BJ (cell line): Measurements from ENCODE around the gene ZEB2. TPM values are rescaled to one million over a fixed set of nuclear protein-coding genes. Genes with fewer than 3 reads are reported as not detected.
"Not testable (repeated sequence)": the region's sequence is repeated elsewhere in the genome, so short reads cannot be mapped to it uniquely, and the experiment has no call there.

Experiments used
- CTCF ChIA-PET: fragments of 350-600 bp; formaldehyde crosslinking; extraction: SDS; loops from one replicate; lab custom pipeline; 2021; ENCODE audit warnings: antibody characterized with exemption, inconsistent platforms; lab: Yijun Ruan, JAX
- POLR2A ChIA-PET: fragments of 300-600 bp; sonication (Branson Sonifier 250); formaldehyde crosslinking; extraction: SDS; loops from one replicate; lab custom pipeline; 2021; ENCODE audit warnings: antibody characterized with exemption; lab: Charles Lee
- DNase-seq: peaks from one replicate; pipeline ENCODE4 v3.0.0-alpha.2; 2011; ENCODE audit warnings: low read depth
- H3K27me3 ChIP-seq: 2 replicates; pipeline ENCODE4 v1.6.0; 2011; ENCODE audit warnings: low read length; ENCODE audit not compliant: control insufficient read depth, insufficient read depth
- H3K36me3 ChIP-seq: 2 replicates; pipeline ENCODE4 v1.5.1; 2011; ENCODE audit warnings: low read length; ENCODE audit not compliant: control insufficient read depth, insufficient read depth
- H3K4me3 ChIP-seq: 2 replicates; pipeline ENCODE4 v1.5.1; 2011; ENCODE audit warnings: low read depth, mild to moderate bottlenecking, control low read depth, low read length
- polyA plus RNA-seq: library from polyadenylated mRNA; depleted of rRNA; stranded (reverse); fragments of >200 nt; gene quantifications from 2 replicates; pipeline ENCODE4 v1.2.3, GENCODE V29; 2011
- TF ChIP-seq, protein P1 (sequence below): IDR thresholded peaks from 2 replicates; pipeline ENCODE4 v1.5.1; 2011; ENCODE audit warnings: low read depth, mild to moderate bottlenecking, control low read depth, inconsistent platforms, low read length, moderate library complexity; ENCODE audit not compliant: insufficient read depth

ZEB2 gene
- polyA plus RNA-seq, 1 experiment = 60.2 TPM

DNA sequence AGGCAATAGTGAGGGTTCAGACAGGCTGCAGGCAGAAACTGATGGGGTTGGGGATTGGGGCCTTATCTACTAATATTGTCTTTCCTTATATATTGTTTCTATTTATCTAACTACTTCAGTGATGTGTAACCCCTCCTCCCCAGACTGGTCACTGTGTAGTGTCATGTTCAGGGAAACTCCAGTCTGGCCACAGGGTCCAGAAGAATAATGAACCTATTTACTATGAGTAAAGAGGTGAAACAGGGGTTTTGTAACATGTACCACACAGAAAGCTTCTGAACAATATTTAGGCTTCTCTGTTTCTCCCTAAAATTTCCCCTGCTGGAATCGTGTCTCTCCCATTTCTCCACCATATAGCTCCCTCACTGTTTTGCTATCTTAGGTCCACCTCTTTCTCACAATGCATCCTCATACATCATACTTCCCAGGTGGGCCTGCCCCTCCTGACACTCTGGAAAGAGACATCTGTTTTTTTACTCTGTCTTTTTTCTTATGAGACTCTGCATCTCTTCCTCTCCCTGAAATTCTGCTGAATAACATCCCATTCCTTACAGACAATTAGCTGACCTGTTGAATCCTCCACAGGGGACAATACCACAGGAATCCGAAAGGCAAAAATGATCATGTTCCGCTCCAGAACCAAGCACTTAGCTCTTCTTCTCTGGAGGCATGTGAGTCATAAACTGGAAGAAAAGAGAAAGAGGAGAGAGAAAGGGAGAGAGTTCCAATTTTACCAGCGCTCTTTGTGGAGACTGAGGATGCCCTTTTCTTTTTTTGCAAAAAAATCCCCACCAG is 154.8 kb downstream of the ZEB2 start:
- peak; percentile 50 for DNase-seq
- ChIA-PET CTCF (no interaction called here), POLR2A (no interaction called here)
- H3K36me3 ChIP-seq = no peaks in the 10 kb centered on the region
- no peak overlapping the region for H3K4me3 ChIP-seq
- TF ChIP-seq, protein P1, sequence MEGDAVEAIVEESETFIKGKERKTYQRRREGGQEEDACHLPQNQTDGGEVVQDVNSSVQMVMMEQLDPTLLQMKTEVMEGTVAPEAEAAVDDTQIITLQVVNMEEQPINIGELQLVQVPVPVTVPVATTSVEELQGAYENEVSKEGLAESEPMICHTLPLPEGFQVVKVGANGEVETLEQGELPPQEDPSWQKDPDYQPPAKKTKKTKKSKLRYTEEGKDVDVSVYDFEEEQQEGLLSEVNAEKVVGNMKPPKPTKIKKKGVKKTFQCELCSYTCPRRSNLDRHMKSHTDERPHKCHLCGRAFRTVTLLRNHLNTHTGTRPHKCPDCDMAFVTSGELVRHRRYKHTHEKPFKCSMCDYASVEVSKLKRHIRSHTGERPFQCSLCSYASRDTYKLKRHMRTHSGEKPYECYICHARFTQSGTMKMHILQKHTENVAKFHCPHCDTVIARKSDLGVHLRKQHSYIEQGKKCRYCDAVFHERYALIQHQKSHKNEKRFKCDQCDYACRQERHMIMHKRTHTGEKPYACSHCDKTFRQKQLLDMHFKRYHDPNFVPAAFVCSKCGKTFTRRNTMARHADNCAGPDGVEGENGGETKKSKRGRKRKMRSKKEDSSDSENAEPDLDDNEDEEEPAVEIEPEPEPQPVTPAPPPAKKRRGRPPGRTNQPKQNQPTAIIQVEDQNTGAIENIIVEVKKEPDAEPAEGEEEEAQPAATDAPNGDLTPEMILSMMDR = no peak
- no peaks in the 10 kb centered on the region for H3K27me3 ChIP-seq

GRCh38 chr2:144364247-144364646 is 155.7 kb downstream of the ZEB2 start:
- DNase-seq, H3K27me3 ChIP-seq, CTCF ChIA-PET, POLR2A ChIA-PET, H3K4me3 ChIP-seq, H3K36me3 ChIP-seq: not testable (repeated sequence)

DNA sequence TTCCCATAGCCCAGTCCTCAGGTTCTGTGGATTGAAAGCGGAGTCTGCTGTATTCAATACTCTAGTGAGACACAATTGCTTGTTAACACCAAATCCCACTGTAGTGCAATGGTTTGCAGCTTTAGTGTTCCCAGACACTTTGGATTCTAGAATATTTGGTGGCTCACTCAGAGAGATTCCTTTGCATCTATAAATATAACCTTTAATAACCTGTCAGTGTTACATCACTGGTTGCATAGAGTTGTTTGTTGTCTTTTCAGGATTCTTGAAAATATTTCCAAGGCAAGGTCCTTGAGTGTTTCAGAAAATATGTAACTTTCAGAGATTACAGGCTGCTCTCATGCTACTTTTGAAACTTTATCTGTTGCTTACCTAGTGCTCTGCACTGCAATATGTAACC is 157.5 kb downstream of the ZEB2 start:
- TF ChIP-seq, protein P1 = no peak
- no peaks in the 10 kb centered on the region for H3K36me3 ChIP-seq
- H3K4me3 ChIP-seq = no peak overlapping the region
- no peak for DNase-seq
- H3K27me3 ChIP-seq = no peaks in the 10 kb centered on the region
- POLR2A ChIA-PET = interaction anchor here (0.5 kb wide), 1 partner anchor 13 kb away, joined by 15 read pairs; no protein-coding TSS in a partner anchor
- CTCF ChIA-PET = interaction anchor here (0.6 kb wide), 1 partner anchor 1170 kb away, joined by 3 read pairs; no protein-coding TSS in a partner anchor

GRCh38 chr2:144361742-144362141 is 158.2 kb downstream of the ZEB2 start:
- ChIA-PET POLR2A (interaction anchor here (0.5 kb wide), 1 partner anchor 12 kb away, joined by 15 read pairs; no protein-coding TSS in a partner anchor), CTCF (interaction anchor here (1.1 kb wide), 1 partner anchor 9 kb away, joined by 4 read pairs; no protein-coding TSS in a partner anchor)
- no peaks in the 10 kb centered on the region for H3K27me3 ChIP-seq
- no peak overlapping the region for H3K4me3 ChIP-seq
- no peak for DNase-seq
- no peaks in the 10 kb centered on the region for H3K36me3 ChIP-seq
- TF ChIP-seq, protein P1 = no peak

DNA sequence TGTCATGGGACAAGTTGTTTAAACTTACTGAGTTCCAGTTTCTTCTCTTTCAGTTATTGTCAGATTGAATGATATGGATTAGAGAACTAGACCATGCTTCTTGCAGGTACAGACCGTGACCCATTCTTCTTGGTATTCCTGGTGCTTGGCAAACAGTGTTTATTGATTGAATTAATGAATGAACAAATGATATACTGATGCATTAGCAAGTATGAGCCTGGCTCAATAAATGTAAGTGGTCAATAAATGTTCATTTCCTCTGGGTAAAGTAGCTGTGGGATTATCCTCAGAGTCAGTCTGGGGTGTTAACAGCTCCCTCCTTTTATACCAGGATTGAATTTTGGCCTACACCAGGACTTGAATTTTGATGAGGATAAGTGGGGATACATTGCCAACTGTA is 160.2 kb downstream of the ZEB2 start:
- TF ChIP-seq, protein P1 = no peak
- POLR2A ChIA-PET = no interaction called here
- H3K27me3 ChIP-seq = no peaks in the 10 kb centered on the region
- H3K4me3 ChIP-seq = no peak overlapping the region
- no peak for DNase-seq
- H3K36me3 ChIP-seq = no peaks in the 10 kb centered on the region
- CTCF ChIA-PET = no interaction called here
